Ovary (tissue), 3 donors: Measurements from ENCODE around the gene KIF5B.

Experiments used
- CTCF ChIP-seq, 3 donors: fragments of 450-650 bp in 2 of 3; fragments of 200-600 bp in 1 of 3; IDR thresholded peaks; one replicate each; pipeline versions ENCODE4 v1.5.1 to v1.8.0; 2016 to 2022; ENCODE audit warnings: antibody characterized with exemption in 3 of 3, mild to moderate bottlenecking in 1 of 3
- POLR2A ChIP-seq: fragments of 450-650 bp; IDR thresholded peaks from one replicate; pipeline ENCODE4 v1.6.1; 2017; ENCODE audit warnings: antibody characterized with exemption, mild to moderate bottlenecking, moderate library complexity
- donor health status: DM: no; HTN: no; CAD: no.

GRCh38 chr10:32004161-32004591 is 52.0 kb downstream of the KIF5B start:
- TF ChIP-seq POLR2A (no peak), CTCF (IDR thresholded peaks at IDR 0.05) (no peak)
